GM18873 (cell line): Measurements from ENCODE around the gene CDYL.
A peak's percentile ranks its signal among the peaks of the same experiment; 100 is the strongest.

Experiments used
- ATAC-seq: cut with Tn5 transposase; IDR thresholded peaks from one replicate; pipeline ENCODE4 v1.9.1; 2021; ENCODE audit warnings: mild to moderate bottlenecking, moderate library complexity, moderate number of reproducible peaks; ENCODE audit not compliant: unreplicated experiment, low FRiP score

The CDYL gene, protein sequence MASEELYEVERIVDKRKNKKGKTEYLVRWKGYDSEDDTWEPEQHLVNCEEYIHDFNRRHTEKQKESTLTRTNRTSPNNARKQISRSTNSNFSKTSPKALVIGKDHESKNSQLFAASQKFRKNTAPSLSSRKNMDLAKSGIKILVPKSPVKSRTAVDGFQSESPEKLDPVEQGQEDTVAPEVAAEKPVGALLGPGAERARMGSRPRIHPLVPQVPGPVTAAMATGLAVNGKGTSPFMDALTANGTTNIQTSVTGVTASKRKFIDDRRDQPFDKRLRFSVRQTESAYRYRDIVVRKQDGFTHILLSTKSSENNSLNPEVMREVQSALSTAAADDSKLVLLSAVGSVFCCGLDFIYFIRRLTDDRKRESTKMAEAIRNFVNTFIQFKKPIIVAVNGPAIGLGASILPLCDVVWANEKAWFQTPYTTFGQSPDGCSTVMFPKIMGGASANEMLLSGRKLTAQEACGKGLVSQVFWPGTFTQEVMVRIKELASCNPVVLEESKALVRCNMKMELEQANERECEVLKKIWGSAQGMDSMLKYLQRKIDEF

DNA sequence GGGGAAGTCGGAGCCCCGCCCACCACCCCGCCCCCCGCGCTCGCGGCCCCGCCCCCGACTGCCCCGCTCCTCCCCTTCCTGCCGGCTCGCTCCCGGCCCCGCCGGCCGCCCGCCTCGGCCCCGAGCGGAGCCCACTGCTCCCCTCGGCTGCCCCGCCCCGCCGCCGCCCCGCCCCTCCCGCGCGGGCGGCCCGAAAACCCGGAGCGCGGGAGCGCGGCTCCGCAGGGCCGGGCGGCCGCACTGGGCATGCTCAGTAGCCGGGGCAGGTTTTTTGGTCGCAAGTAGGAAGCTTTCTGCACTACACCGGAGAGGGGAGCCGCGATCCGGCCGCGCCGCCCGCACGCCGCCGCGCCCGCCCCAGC, at the start of gene CDYL:
TSS of gene CDYL (plus strand) at position 274 of the 362 bp plus-strand sequence. CDS start 380 bp downstream, outside the sequence.
- ATAC-seq: peak; percentile 51

DNA sequence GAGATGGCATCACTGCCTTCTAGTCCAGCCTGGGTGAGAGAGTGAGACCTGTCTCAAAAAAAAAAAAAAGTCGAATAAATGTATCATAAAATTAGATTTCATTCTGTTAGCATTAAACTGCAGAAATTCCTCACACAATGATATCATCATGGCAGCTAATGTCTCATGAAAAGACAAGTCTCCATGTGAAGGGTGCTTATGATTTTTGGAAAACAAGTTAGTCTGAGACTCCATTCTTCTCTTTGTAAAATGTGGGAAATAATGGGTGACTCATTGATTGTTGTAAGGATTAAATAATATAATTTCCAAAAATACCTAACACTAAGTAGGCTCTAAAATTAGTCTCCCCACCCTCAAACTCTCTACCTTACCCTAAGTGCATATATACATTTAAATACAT, 49.6 kb upstream of the CDYL start:
- no peak for ATAC-seq

DNA sequence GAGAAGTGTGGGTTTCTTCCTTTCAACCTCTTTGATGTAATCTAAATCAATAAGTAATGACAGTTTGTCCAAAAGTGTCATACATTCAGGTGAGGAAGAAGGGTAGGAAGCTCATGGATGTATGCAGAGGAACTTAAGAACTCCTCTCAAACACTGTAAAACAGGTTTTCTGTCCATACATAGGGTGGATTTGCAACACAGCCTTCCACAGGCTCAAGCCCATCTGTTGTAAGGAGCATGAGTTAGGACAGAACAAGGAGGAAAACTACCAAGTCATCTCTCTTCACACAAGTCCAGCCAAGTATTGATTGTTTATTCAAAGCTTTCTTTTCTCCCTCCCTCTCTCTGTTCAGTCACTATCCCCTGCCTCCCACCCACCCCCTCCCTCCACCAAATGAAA, 49.0 kb upstream of the CDYL start:
- ATAC-seq: no peak

DNA sequence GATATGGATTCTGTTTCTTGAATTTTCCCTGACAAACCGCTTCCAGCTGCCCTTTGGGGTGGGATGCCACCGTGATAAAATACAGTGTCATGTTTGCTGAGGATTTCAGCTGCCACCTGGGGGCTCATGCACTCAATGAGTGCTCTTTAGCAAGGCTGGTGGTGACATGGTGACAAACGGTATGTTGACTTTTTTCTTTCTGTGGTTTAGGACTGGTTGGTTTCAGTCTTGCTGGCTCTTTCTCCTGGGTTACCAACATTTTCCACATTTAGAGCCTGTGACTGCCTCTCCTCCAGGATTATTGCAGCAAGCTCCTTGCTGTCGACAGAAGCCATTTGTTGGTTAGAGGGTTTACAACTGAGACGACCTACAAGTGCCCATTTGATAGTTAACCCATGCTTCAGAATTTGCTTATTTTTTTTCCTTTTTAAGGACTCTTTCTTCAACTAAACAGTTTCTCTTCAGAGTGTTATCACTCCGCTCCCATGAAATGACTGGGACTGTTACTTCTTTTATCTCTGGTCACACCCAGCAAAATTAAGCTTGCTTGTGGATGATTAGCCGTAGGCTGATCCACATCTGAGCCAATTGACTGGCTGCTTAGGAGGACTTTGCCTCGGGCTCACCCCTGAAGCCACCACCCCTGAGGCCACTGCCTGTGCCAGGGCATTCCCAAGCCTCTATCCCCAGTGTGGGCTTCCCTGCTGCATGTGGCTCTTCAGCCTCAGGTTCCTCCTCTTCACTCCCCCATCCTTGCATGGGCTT, 48.4 kb upstream of the CDYL start:
- no peak for ATAC-seq

DNA sequence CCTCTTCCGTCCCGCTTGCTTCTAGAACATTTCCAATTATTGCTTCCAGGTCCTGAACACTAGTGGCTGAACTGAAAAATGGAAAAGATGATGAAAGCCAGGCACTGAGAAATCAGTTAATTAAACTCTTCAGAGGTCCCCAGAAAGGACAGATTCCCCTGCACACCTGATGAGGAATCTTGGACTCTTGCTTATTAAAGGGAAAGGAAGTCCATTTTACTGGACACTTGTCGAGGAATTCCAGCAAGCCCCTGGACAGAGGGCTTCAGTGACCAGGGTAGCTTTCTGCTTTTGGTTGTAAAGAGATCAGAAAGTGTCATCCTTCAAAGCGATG, 47.8 kb upstream of the CDYL start:
- ATAC-seq: no peak

DNA sequence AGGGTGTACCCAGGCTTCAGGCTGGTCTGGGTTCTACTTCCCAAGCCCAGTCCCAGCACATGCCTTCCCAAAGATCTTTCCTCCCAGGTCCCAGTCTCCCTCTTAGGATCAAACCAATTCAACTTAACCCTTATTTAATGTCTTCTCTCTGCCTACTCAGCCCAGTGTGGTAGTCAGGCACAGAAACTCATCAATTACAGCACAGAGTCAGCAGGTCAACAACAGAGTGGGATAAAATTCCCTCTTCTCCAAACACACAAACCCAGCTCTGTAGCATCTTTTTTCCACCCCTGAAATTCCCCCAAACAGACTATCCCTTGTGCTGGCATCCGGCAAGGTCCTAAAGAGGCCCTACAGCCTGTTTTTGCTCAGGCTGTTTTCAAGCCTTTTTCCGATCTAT, 47.3 kb upstream of the CDYL start:
- ATAC-seq: no peak

DNA sequence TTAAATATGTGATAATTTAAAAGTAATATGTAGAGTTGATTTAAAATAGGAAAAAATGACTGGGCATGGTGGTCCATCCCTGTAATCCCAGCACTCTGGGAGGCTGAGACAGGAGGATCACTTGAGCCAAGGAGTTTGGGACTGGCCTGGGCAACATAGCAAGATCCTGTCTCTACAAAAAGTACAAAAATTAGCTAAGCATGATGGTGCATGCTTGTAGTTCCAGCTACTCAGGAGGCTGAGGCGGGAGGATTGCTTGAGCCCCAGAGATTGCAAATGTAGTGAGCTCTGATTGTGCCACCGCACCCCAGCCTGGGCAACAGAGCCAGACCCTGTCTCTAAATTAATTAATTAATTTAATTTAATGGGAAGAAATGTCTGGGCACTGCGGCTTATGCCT, 44.2 kb upstream of the CDYL start:
- ATAC-seq: no peak

DNA sequence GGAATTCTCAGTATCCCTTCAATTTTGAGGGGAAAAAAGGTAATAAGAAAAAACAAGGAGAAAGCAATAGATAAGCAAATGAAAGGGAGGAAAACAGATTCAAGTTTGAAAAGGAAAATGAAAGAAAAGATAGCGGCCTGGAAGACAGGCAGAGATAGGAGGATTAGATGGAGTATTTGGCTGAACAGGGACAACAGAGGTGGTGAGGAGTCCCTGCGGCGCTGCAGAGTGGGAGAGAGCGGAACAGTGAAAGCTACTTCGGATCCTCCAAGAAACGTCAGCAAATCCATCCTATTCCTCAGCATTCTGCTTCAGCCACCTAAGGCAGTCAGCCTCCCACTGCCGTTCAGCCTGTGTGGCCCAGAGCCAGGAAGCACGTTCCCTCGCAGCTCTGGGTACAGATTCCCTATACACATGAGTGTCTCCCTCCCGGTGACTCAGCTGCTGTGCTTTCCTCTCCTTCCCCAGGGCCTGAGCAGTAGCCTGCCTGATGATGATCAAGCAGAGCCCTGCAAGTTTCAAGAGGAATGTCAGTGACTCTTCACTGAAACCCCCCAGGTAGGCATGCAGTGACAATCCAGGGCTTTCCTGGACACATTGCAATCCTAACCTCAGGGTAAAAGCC, 43.4 kb upstream of the CDYL start:
- no peak for ATAC-seq

DNA sequence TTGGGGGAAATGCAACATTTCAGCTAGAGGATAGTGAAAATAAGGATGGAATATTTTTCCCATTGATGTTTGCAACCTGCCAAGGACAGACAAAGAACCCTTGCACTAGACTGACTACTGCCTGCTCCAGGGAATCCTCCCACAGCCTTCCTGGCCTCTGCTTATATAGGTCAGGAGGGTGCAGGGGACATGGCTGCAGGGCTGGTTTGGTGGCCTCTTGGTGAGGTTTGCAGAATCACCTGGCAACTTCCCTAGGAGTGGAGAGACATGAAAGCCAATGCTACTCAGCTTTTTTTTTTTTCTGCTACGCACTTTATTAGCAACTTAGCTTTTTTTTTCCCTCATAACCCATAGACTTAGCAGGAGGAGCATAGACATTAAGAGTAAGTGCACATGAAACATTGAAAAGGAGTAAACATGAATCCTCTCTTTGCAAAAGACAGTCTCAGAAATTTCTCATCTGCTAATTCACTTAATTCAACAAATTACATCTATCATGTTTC, 39.8 kb upstream of the CDYL start:
- ATAC-seq: no peak

DNA sequence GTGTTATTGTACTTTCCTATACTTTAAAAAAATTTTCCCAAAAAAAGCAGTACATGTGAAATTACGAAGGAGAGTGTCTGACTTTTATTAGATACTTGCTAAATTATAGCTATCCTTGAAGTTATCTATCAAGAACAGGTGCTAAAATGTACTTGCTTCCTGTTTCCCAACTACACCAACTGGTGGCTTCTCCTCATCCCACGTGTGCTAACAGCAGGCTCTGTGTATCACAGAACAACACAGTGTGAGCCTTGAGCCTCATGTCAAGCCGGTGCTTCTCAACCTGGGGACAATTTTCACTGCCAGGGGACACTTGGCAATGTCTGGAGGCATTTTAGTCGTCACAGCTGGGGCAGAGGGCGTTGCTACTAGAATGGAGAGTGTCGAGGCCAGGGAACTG, 36.2 kb upstream of the CDYL start:
- no peak for ATAC-seq

DNA sequence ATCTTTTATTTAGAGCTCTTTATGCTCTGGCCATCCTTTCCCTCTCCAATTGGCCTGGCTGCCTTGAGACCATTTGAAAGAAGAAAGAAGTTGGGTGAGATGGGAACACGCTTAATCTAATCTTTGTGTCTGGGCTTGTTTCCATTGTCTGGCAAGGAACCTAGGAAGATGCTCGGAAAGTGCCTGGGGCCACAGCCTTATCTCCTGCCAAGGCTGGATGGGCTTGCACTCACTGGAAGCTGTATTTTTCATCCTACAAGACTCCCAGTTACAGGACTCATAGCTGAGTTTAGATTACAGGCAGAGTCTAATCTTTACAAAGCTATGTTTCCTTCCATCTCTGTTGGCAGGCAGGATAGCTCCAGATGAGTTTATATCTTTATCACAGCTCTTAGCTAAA, 33.1 kb upstream of the CDYL start:
- ATAC-seq: no peak

DNA sequence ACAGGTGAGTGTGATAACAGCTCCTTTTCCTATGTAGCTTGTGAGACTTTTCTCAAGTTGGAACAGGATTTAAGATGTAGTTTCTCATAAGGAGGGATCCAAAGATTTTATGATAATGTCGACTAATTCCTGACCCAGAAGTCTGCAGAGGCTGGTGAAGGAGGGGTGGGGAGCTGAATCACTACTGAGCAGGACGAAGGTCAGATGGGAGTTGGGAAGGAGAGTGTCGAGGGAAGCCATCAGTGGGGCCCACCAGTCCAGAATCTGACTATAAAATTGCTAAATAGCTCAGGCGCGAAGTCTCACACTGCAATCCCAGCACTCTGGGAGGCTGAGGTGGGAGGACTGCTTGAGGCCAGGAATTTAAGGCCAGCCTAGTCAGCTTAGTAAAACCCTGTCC, 32.3 kb upstream of the CDYL start:
- no peak for ATAC-seq

DNA sequence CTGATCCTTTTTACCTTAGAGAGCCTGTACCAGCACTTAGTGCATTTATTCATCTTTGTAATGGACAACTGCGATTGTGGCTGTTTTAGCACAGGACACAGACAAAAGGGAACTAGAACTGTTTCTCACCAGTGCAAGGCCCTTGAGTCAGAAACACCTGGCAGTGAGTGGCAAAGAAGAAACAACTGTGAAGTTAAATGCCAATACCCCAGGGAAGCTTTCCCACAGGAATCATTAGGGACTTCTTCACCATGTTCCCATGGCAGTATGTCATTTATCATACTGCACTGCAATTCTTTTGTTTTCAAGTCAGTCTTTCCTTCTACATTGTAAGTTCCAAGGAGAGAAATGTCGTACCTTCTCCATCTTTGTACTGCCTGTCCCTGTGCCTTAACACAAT, 28.6 kb upstream of the CDYL start:
- ATAC-seq: no peak

DNA sequence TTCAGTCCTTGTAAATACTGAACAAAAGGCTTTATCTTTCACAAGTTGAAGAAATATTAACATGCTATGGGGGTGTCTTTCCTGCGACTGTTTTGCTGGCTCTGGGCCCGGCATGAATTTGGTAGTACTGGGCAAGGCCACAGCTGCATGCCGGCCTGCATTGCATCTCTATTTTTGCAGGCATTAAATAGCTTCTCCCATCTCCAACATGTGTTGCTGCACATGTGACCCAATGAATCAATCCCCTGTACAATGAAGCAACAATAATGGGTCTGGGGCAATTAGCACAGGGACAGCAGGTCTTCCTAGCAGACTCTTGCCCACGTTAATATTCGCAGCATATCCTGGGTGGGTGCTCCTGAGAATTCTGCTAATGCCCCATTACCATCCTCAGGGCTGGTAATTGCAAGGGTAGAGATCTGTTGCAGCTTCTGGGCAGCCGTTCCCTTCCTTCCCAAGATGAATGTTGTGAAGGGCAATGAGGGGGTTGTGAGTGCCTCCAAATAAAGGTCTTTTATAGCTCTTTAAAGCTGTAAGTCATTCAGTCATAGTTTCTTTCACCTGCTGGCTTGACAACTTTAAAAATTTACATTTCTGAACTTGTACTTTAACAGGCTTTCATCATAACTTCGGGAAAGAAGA, 24.3 kb upstream of the CDYL start:
- ATAC-seq: no peak

DNA sequence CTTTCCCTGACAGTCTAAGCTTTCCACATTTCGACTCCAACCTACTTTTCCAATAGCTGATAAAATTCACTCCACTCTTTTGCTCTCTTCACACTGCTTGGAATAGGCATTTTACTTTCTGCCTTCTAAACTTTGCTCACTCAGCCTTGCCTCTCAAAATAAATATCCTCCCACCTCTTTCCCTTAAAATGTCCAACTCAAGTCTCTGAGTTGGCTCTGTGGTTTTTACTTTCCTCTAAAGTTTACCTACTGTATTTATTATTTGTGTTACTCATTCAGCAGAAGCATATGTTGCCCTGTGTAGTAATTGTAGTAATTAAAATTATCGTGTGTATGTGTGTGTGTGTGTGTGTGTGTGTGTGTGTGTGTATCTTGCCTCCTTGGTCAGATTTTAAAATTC, 20.0 kb upstream of the CDYL start:
- ATAC-seq: no peak

DNA sequence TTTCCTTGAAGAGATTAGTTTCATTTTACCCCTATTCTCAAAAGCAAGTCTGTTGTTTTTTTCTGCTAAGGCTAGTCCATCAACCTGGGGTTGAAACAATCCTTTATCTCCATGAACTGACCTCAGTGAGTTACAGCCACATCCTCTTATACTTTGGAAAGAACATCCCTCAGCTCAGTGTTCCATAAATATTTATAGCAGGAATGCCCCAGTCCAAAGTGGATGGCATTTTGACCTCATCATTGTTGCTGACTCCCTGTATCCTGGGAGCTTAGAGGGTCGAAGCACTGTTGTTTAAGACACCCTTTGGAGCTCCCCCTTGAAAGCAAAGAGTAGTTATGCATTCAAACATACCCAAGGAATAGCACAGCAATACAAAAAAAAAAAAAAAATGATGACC, 16.2 kb upstream of the CDYL start:
- ATAC-seq: no peak

DNA sequence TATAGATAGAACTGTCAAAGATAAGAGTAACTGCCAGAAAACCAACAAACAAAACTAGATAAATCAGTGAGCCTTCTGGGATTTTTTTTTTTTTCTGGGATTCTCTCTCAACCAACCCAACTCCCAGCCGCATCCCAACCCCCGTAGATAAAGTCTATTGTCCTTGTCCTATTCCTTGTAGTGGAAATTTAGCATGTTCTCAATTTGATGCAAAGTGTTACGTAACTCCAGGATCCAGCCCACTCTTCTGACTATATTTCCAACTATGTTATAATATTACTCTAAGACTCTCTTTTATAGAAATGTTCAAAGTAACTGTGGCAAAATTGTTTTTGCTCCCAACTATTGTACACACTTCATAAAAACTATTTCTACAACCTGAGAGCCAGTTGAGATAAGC, 15.4 kb upstream of the CDYL start:
- no peak for ATAC-seq

DNA sequence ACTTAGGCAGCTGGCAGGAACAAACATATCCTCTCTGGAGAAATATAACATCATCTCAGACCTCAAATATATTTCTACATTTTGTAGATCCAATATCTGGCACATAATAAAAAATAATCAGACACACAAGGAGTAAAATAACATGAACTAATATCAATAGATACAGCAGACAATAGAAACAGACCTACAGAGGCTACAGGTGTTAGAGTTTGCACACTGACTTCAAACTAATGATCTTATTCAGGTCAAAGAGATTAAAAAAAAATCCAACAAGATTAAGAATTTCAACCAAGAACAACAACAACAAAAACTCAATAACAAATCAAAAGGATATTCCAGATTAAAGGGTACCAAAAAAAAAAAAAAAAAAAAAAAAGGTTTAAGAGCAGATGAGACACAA, 13.9 kb upstream of the CDYL start:
- no peak for ATAC-seq

DNA sequence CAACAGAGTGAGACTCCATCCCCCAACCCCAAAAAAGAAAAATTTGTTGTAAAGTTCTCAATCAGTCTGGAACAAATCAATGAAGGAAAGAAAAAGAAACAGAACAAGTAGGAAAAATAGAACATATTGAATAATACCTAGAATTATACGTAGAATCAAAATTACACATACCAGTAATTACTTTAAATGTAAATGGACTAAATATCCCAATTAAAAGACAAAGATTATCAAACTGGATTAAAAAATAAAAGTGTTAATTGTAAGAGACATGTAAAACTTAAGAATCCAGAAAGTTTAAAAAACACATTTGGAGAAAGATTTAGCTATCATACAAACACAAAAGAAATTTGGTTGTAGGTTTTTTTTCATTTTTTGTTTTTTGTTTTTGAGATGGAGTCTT, 12.3 kb upstream of the CDYL start:
- no peak for ATAC-seq

DNA sequence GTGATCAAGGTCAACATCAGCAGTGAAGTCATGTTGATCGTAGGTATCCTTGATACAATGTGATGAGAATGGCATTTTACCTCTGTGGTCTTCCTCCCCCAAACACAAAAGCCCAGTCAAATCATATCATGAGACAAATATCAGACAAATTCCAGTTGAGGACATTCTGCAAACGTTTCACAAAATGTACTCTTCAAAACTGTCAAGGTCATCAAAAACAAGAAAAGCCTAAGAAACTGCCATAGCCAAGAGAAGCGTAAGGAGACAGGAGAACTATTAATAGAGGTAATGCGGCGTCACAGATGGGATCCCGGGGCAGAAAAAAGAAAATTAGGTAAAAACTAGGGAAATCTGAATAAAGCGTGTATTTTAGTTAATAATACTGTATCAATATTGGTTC, 7.4 kb upstream of the CDYL start:
- ATAC-seq: no peak

DNA sequence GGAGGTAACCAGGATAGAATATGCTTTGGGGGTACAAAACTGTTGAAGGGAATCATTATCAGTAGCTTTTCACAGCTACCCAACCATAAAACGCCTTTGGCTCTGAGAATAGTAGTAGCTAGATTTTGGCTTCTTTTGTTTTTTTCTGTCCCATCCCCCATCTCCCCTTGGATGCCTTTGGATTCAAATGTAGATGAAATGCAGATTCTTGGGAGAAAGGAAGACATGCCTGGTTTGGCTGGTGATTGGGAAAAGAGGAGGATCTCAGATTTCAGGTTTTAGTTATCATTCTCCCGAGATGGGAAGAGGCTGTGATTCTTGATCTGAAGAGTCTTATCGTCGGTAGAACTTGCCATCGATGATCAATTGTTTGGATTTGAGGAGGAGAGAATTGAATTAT, 3.5 kb upstream of the CDYL start:
- ATAC-seq: no peak
